RWPE1 (cell line): ENCODE data around the gene TAB2.

Experiments used
- CTCF ChIA-PET: fragments of 350-600 bp; sonication (Branson Sonifier 250); formaldehyde crosslinking; extraction: SDS; loops from one replicate; lab custom pipeline; 2021; lab: Yijun Ruan, JAX
- POLR2A ChIA-PET: fragments of 400-600 bp; formaldehyde crosslinking; extraction: SDS; loops from one replicate; lab custom pipeline; 2020; ENCODE audit warnings: antibody characterized with exemption; ENCODE audit not compliant: low non-redundant PET; lab: Yijun Ruan, JAX
- DNase-seq: peaks from one replicate; pipeline ENCODE4 v3.0.0; 2012; ENCODE audit warnings: low spot score
- H3K27ac ChIP-seq: fragments of 450-650 bp; 2 replicates; pipeline ENCODE4 v1.5.1; 2017
- CTCF ChIP-seq: fragments of 450-650 bp; conservative IDR thresholded peaks from 2 replicates; pipeline ENCODE4 v1.5.1; 2017; ENCODE audit warnings: low read depth, mild to moderate bottlenecking

The TAB2 gene

GRCh38 chr6:149397384-149397783 is 79.9 kb downstream of the TAB2 start:
- no peak for DNase-seq
- ChIA-PET CTCF (no interaction called here), POLR2A (no interaction called here)
- no peak overlapping the region for H3K27ac ChIP-seq
- TF ChIP-seq CTCF = no peak

- CTCF ChIA-PET = no interaction called here
- no peak within 1 kb of the TSS for H3K27ac ChIP-seq
Observed at GRCh38 chr6:149400050-149400449, 82.5 kb downstream of the TAB2 start, which contains the start of gene SUMO4. Gene SUMO4, plus strand, starts transcription at chr6:149400262. Its CDS starts 130 bp downstream, at chr6:149400392.

GRCh38 chr6:149403534-149403933 is 86.0 kb downstream of the TAB2 start:
- ChIA-PET POLR2A (no interaction called here), CTCF (no interaction called here)
- DNase-seq = no peak
- no peak overlapping the region for H3K27ac ChIP-seq
- TF ChIP-seq CTCF = no peak

More at GRCh38 chr6:149400050-149400449, 82.5 kb downstream of the TAB2 start, which contains the start of gene SUMO4:
- no peak for TF ChIP-seq CTCF
- no peak for DNase-seq
- POLR2A ChIA-PET = no interaction called here

- H3K27ac ChIP-seq = no peak overlapping the region
Observed at GRCh38 chr6:149405823-149406765, 88.6 kb downstream of the TAB2 start.

GRCh38 chr6:149409617-149410016 is 92.1 kb downstream of the TAB2 start:
- H3K27ac ChIP-seq = no peak overlapping the region
- ChIA-PET CTCF (no interaction called here), POLR2A (no interaction called here)
- DNase-seq = no peak
- TF ChIP-seq CTCF = no peak

More at GRCh38 chr6:149405823-149406765, 88.6 kb downstream of the TAB2 start:
- POLR2A ChIA-PET = no interaction called here
- DNase-seq = no peak
- TF ChIP-seq CTCF = no peak
- CTCF ChIA-PET = no interaction called here

GRCh38 chr6:149410557-149410956 is 93.0 kb downstream of the TAB2 start:
- no peak overlapping the region for H3K27ac ChIP-seq
- no peak for DNase-seq
- TF ChIP-seq CTCF = no peak
- CTCF ChIA-PET = no interaction called here
- POLR2A ChIA-PET = no interaction called here
